PC-3 (cell line): ENCODE data around the gene ARMC7. TPM values are rescaled to one million over a fixed set of nuclear protein-coding genes. Genes with fewer than 3 reads are reported as not detected.

Experiments used
- ATAC-seq: fragments of 200-7000 bp; cut with Tn5 transposase; 2 replicates; pipeline ENCODE4 v1.9.1; 2020; ENCODE audit warnings: mild to moderate bottlenecking, moderate library complexity
- BruUV-seq: library from RNA; stranded (reverse); fragments of 400-500 nt; replicated peaks from 2 replicates; lab custom pipeline; 2021; lab: Mats Ljungman, UMichigan
- CTCF ChIA-PET: fragments of 300-600 bp; sonication (Branson Sonifier 250); formaldehyde crosslinking; loops from one replicate; lab custom pipeline; 2022; ENCODE audit warnings: antibody characterized with exemption; lab: Charles Lee
- POLR2A ChIA-PET: fragments of 300-600 bp; sonication (Branson Sonifier 250); formaldehyde crosslinking; loops from one replicate; lab custom pipeline; 2022; ENCODE audit warnings: antibody characterized with exemption; ENCODE audit not compliant: unreplicated experiment; lab: Charles Lee
- DNase-seq: peaks from one replicate; pipeline ENCODE4 v3.0.0-alpha.2; 2015
- H2AFZ ChIP-seq: fragments of 300-600 bp; sonication (generic); 2 replicates; pipeline ENCODE4 v1.6.0; 2016; ENCODE audit warnings: antibody characterized with exemption, low read length
- H3F3A ChIP-seq: fragments of 300-600 bp; sonication (generic); one replicate; pipeline ENCODE4 v1.6.0; 2017; ENCODE audit warnings: antibody characterized with exemption, low read length, control low read depth, mild to moderate bottlenecking; ENCODE audit not compliant: unreplicated experiment
- H3K27ac ChIP-seq: fragments of 300-600 bp; sonication (generic); 2 replicates; pipeline ENCODE4 v1.5.1; 2016; ENCODE audit warnings: mild to moderate bottlenecking, low read length
- H3K27me3 ChIP-seq: fragments of 300-600 bp; sonication (generic); 2 replicates; pipeline ENCODE4 v1.6.1; 2016; ENCODE audit warnings: low read length, mixed read lengths
- H3K36me3 ChIP-seq: fragments of 300-600 bp; sonication (generic); 2 replicates; pipeline ENCODE4 v1.6.1; 2016; ENCODE audit warnings: low read depth, mixed run types, low read length, mixed read lengths
- H3K4me1 ChIP-seq: fragments of 300-600 bp; sonication (generic); 2 replicates; pipeline ENCODE4 v1.5.1; 2016; ENCODE audit warnings: low read length; ENCODE audit not compliant: insufficient read depth
- H3K4me2 ChIP-seq: fragments of 300-600 bp; sonication (generic); 2 replicates; pipeline ENCODE4 v1.6.0; 2016; ENCODE audit warnings: low read length
- H3K4me3 ChIP-seq: fragments of 300-600 bp; sonication (generic); 2 replicates; pipeline ENCODE4 v1.5.1; 2016; ENCODE audit warnings: mild to moderate bottlenecking, low read length, mixed read lengths
- H3K79me2 ChIP-seq: fragments of 300-600 bp; sonication (generic); 2 replicates; pipeline ENCODE4 v1.6.1; 2017; ENCODE audit warnings: low read length, mixed read lengths
- H3K9ac ChIP-seq: fragments of 300-600 bp; sonication (generic); 2 replicates; pipeline ENCODE4 v1.6.0; 2016; ENCODE audit warnings: mild to moderate bottlenecking, low read length
- H3K9me2 ChIP-seq: fragments of 300-600 bp; sonication (generic); replicated peaks from 2 replicates; pipeline ENCODE4 v1.6.1; 2016; ENCODE audit warnings: mixed run types, low read length, mixed read lengths
- H3K9me3 ChIP-seq: fragments of 300-600 bp; sonication (generic); 2 replicates; pipeline ENCODE4 v1.6.1; 2016; ENCODE audit warnings: low read length, mixed read lengths
- H4K20me1 ChIP-seq: fragments of 300-600 bp; sonication (generic); 2 replicates; pipeline ENCODE4 v1.6.1; 2016; ENCODE audit warnings: low read length, mixed read lengths
- CTCF ChIP-seq: fragments of 300-600 bp; sonication (generic); conservative IDR thresholded peaks from 2 replicates; pipeline ENCODE4 v1.5.1; 2017; ENCODE audit warnings: antibody characterized with exemption, low read depth, mild to moderate bottlenecking, low read length
- EZH2 ChIP-seq: fragments of 300-600 bp; sonication (generic); IDR thresholded peaks from one replicate; pipeline ENCODE4 v1.6.1; 2017; ENCODE audit warnings: antibody characterized with exemption, mild to moderate bottlenecking, low read length; ENCODE audit not compliant: unreplicated experiment
- EZH2phosphoT487 ChIP-seq: fragments of 300-600 bp; sonication (generic); IDR thresholded peaks from 2 replicates; pipeline ENCODE4 v1.6.1; 2018; ENCODE audit warnings: mild to moderate bottlenecking, antibody characterized with exemption, low read length, borderline replicate concordance
- intact Hi-C: fragments of 100-400 bp; cut with micrococcal nuclease; formaldehyde crosslinking; loops from 2 replicates; pipeline ENCODE4 v1.9.0; 2023
- total RNA-seq: library from RNA; depleted of rRNA; stranded (reverse); fragments of >200 nt; gene quantifications from 2 replicates; pipeline ENCODE4 v1.2.3, GENCODE V29; 2014

Gene ARMC7
- total RNA-seq, 1 experiment from 2014 or later = 17.0 TPM

GRCh38 chr17:75099881-75100595 is 9.7 kb upstream of the ARMC7 start:
- no peak overlapping the region for H3K4me2 ChIP-seq
- intact Hi-C loops = no loop called here
- no peaks in the 10 kb centered on the region for H3K36me3 ChIP-seq
- CTCF ChIA-PET = no interaction called here
- H3K9ac ChIP-seq = no peak overlapping the region
- H3K9me2 ChIP-seq = no peaks in the 10 kb centered on the region
- H3K4me1 ChIP-seq = peaks cover 19% of the 10 kb centered on the region
- no peaks in the 10 kb centered on the region for H3K79me2 ChIP-seq
- no peak overlapping the region for H2AFZ ChIP-seq
- H4K20me1 ChIP-seq = no peaks in the 10 kb centered on the region
- TF ChIP-seq EZH2phosphoT487 = no peak
- TF ChIP-seq EZH2 = no peak
- no peak for TF ChIP-seq CTCF
- BruUV-seq = no TSS peak
- no peak for DNase-seq
- POLR2A ChIA-PET = no interaction called here
- ATAC-seq = no peak
- no peak overlapping the region for H3K27ac ChIP-seq
- no peaks in the 10 kb centered on the region for H3K27me3 ChIP-seq
- no peak overlapping the region for H3K4me3 ChIP-seq
- H3K9me3 ChIP-seq = no peaks in the 10 kb centered on the region
- no peaks in the 10 kb centered on the region for H3F3A ChIP-seq

GRCh38 chr17:75102385-75102821 is 7.4 kb upstream of the ARMC7 start:
- Histone ChIP-seq H3K4me1 (no peaks in the 10 kb centered on the region; the same call in 1 of the 2 replicates), H3K4me3 (no peak overlapping the region), H3K9me3 (no peaks in the 10 kb centered on the region), H3F3A (no peaks in the 10 kb centered on the region), H3K9ac (no peak overlapping the region), H3K36me3 (no peaks in the 10 kb centered on the region), H3K79me2 (no peaks in the 10 kb centered on the region), H3K4me2 (no peak overlapping the region), H3K27me3 (no peaks in the 10 kb centered on the region), H3K9me2 (no peaks in the 10 kb centered on the region), H2AFZ (no peak overlapping the region), H3K27ac (no peak overlapping the region), H4K20me1 (no peaks in the 10 kb centered on the region)
- ATAC-seq = no peak
- ChIA-PET CTCF (no interaction called here), POLR2A (no interaction called here)
- BruUV-seq = no TSS peak
- intact Hi-C loops = no loop called here
- no peak for DNase-seq
- TF ChIP-seq CTCF (no peak), EZH2 (no peak), EZH2phosphoT487 (no peak)
